NCI-H2196 (cell line): ENCODE results near the gene TMEM9.

Source experiments
- DNase-seq: peaks from one replicate; lab custom pipeline; 2025; ENCODE audit not compliant: unreplicated experiment; lab: John Stamatoyannopoulos, UW

The TMEM9 gene

DNA sequence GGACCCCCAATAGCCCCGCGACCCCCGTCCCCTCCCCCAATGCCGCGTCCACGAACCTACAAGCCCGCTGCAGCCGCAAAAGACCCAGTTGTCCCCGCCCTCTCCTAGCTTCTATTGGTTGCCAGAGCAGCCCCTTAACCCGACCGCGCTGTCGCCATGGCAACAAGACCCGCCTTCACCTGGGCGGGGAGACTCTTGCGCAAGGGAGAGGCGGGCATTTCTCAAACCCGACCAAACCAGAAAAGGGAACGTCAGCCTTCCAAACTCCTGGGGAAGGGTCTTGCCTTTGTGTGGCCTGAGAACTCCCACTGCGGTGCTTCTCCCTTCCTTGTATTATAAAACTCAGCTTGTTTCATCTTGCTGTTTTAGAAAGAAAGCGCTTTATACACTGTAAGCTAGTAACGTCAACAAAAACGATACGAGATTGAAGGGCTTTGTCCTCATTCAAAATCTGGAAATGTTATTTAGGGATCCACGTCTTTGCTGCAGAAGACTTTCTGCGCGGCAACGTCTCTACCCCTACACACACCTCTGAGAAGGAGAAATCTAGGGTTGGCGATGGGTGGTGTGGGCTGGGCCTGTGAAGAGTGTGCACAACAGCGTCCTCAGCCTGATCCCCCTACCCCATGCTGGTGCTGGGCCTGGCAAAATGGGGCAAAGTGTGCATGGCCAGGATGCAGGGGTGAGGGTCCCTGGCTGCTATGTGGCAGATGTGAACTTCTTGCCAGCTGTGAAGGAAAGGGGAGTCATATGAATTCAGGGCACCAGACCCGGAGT, at the start of gene TMEM9:
Gene TMEM9 (minus strand): TSS at position 86 of the 777 bp plus-strand sequence. CDS start 551 bp downstream, outside the sequence.
- DNase-seq: peak; percentile 94

DNA sequence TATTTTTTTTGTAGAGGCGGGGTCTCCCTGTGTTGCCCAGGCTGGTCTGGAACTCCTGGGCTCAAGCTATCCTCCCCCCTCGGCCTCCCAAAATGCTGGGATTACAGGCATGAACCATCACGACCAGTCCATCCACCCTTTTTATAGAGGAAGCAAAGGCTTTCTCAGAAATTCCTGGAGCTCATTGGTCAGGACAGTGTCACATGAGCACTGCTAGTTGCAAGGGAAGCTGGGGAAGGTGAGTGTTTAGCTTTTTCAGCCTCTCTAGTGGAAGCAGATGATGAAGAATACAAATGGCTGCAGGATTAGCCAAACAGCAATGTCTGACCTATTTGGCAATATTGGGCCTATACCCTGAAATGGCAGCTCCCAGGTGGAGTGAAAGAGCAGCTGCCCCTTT, 44.3 kb upstream of the TMEM9 start:
- DNase-seq: no peak

DNA sequence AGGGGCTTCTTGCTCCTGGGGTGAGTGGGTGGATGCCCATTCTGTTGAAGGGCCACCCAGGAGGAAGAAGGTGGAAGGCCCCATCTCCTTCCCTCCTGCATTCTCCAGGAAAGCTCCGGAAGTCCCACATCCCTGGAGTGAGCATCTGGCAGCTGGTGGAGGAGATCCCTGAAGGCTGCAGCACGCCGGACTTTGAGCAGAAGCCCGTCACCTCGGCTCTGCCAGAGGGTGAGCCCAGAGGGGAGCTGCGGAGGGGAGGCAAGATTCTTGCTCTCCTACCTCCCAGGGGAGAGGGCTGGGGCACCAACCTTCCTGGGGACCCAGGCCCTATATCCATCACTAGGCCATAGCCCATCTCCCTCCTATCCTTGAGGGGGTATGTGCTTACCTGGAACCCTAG, 39.8 kb upstream of the TMEM9 start:
- no peak for DNase-seq

DNA sequence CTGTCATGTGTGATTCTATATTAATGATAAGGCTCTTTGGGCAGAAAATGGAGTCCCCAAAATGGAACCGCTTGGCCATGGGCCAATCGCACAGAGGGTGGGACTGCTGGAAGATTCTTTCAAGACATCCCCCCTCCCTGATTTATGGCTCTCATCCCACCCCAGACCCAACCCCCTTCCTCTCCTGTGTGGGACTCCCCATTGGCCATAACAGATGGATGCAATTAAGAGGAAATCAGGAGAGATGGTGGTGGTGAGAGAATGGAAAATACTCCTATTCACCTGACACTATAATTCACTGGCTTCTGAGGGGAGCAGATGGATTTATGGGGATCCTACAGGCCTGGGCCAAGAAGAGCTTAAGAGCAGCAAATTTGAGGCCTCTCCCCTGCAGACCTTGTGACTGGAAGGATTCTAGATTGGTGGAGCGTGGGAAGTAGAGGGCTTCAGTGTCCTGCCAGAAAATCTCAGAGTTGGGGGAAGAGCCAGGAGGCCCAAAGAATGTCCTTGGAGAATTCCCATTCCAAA, 38.1 kb upstream of the TMEM9 start:
- DNase-seq: no peak

DNA sequence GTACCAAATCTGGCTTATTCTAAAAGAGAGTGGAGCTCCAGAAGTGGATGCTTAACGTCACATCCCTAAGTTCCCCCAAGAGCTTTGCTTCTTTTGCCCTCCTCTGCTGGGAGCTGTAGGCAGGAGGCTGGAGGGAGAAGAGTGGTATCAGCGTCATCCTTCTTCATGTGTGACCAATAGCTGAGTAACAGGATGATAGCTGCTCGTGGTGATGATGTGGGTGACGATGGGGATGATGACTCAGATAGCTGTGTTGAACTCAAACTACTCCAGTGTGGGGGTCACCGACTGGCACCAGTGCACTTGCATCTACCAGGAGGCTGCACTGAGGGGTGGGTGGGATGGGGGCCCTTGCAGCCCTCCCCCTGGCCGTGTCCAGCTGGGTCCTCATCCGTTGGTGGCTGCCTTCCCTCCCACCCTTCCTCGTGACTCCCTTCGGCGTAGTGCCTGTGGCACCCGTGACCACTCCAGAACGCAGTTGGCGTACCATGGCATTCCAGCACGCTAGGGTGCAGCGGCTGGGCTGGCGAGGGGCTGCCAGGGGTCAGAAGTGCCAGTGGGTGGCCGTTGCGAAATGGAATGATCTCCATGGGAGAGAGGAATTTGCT, 37.5 kb upstream of the TMEM9 start:
- DNase-seq: no peak

DNA sequence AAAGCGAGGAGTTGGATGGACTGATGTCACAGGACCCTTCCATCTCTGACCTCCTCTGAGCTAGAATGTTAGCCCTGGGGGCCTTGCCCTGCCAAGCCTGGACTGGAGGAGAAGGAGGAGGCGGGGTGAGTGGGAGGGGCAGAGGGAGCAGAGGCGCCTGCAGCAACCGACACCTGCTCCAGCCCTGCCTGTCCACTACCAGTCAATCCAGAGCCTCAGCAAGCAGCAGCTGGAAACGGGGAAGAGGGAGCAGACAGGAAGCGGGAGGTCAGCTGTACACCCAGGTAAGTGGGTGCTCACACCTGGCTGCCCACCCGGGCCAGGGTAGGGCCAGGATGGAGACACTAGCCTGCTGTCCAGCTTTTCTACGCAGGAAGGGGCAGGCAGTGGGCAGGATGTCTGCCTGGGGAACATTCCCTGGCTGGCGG, 36.4 kb upstream of the TMEM9 start, which contains the start of gene IGFN1:
Gene IGFN1 (plus strand): TSS at position 201 of the 428 bp plus-strand sequence. CDS start 2,470 bp downstream, outside the sequence.
- peak; percentile 69 for DNase-seq

DNA sequence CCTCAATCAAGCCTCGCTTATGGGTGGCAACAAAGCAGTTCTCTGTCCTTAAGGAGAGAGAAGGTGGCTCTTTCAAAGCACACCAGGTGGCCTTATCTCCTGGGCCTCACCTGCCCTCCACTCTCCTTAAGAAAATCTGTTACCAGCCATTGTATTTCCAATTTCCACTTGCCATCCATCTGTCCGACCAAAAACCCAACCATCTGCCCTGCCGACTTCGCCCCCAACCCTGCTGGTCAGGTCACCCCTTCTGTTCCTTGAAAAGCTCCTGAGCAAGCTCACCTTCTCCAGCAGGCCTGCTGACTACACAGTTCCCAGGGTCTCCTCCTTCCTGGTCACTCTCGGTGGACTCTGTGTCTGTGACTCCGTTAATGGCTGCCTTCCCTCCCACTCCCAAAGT, 35.7 kb upstream of the TMEM9 start:
- DNase-seq: no peak

DNA sequence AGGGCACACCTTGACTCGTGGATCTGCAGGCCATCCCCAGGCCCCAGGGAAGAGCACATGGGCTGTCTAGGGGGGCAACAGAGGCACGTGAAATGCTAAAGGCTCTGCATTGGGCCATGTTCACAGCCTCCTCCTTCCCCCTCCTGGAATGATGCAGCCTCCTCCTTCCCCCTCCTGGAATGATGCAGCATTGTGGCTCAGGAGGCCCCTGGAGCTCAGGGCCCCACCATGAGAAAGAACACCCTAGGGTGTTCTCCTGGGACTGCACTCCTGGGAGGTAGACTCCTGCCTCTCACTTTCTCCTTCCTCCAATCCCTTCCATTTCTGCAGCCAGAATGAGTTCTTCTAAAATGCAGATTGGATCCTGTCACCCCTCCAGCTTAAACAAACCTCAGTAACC, 34.8 kb upstream of the TMEM9 start:
- DNase-seq: no peak

DNA sequence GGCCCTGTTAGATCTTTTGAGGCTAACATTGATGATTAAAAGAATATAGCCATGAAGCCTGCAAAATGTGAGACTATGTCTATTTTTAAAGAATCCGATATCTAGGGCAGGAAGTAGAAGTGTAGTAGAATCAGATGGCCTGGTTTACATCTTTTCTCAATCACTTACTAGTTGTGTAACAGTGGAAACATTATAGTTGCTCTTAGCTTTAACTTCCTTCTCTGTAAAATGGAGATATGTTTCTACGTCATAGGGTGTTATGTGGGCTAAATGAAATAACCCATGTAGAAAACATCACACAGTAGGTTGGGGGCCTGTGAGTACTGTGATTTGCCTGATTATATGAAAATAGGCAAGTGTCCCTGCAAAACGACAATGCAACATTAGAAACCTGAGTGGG, 31.9 kb upstream of the TMEM9 start:
- DNase-seq: no peak

DNA sequence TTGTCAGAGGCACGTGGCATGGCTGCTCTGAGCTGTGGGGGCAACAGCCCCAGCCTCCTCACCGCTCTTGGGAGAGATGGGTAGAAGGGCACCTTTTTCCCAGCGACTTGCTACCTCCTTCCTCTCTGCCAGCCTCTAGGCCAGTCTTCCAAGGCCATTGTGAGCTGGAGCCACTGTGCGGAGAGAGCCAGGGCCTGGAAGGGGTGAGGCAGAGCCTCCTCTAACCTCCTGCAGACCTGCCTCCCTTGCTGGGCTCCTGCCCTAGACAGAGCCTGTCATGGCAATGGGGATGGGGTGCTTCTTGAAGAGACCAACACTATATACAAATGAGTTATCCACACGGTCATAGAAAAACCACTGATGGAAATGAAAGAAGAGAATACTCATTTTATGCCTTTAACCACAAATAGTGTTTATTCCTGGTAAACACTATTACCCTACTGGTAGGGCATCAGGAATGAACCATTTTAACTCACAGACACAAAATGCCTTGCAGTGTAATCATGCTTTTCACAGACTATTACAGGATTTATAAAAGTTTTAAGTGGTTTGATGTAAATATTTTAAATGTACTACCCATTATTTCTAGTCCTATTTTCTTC, 31.4 kb upstream of the TMEM9 start:
- no peak for DNase-seq

DNA sequence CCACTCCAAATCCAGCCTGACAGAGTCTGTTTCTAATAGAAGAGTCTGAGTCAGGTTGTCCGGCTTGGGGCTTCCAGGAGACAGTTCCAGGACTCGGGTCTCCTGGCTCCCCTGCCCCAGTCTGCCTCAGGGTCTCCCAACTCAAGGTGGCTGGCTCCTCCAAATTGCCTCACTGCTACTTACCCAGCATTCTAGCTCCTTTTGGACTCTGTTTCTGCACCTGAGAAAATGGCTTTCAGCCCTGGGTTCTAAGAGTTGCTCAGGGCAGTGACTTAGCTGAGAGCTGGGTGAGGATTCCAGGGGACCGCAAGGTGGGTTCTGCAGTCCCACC, 30.8 kb upstream of the TMEM9 start:
- no peak for DNase-seq

DNA sequence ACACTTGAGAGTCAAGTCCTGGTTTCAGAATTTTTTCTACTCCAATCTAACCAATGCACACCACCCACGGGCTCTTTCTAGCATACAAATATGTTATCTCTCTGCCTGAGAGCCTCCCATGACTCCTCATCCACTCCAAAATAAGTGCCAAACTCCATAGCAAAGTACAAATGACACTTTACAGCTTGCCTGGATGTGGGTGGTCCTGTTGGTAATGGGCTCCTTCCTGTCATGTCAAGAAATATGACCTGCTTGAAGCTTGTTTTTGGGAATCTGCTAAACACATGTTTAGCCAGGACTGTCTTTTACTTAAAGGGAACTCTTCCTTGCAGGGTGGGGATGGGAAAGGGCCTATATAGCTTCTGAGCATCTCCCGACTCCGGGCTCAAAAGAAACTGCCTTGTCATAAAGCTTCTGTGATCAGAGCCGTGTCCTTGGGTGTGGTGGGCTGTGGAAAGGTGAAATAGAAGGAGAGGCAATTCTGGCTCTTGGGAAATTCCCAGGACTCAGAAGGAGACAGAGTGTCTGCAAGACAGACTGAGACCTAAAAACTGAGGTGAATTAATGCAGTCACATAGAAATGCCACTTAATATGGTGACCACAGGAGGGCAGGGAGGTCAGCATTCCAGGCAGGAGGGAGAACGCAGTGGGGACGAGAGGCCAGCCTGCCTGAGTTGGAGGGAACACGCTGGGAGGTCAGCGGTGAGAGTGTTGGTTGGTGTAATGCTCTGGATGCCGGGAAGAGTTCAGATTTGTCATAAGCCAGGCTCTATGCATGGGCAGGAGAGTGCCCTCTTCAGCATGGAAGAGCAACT, 30.2 kb upstream of the TMEM9 start:
- peak; percentile 21 for DNase-seq

DNA sequence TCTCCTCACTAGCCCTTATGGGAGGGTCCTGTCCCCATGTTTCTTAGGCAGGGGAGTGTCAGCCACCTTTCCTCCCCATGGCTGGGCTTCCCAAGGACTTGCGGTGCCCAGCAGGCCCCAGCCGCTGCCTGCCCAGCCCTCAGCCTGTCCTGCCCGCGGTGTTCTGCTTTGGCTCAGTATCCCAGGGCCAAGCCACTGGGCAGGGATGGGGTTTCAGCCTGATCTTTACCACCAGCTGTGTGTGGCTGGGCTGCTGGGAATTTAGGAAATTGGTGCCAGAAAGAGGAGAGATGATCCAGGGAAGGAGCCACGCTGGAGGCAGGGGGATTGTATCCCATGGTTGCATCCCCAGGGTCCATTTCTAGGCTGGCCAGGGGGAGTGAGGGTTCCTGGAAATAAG, 29.5 kb upstream of the TMEM9 start:
- no peak for DNase-seq

DNA sequence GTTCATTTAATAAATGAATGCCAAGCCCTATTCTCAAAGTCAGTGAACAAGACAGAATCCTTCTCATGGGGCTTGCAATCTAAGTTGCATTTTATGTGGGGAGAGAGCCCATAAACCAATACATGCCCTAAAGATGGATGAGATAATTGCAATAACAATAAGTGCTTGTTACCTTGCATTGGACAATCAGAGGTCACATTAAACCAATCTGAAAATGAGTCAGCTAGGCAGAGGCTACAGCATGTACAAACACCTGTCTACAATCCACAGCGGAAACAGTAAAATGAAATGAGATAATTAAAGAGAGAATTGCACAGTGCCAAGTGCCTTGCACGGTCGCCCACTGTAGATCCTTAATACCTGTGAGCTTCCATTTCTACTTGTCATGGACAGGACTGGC, 28.9 kb upstream of the TMEM9 start:
- peak; percentile 9 for DNase-seq

DNA sequence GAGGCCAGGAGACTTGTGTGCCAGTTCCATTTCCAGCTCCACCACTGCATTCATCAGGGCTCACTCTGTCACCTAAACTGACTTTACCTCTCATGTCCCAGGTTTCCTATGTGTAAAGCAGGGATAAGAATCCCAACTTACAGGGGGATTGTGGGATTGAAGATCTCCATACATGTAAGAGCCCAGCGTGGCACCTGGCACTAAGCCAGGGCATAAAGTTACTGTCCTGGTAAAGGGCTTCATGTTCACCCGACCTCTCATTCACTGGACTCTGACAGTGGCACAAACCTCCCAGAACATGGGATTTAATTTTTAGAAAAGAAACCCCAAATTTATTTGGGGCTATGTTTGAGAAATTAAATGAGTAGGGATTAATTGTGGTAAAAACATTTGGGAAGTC, 27.5 kb upstream of the TMEM9 start:
- no peak for DNase-seq

DNA sequence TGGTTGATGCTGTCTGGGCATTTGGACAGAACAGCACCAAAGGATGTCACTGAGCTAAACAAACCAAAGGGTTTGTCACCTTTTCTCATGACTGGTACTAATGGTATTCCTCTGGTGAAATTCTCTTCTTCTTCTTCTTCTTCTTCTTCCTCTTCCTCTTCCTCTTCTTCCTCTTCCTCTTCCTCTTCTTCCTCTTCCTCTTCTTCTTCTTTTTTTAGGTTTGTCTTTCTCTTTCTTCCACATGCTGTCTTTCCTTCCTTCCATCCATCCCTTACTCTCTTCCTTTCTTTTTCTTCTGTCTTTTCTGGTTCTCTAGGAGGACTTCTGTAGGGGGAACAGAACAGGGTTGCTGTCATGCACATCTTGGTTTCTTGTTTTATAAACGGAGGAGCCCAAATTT, 27.0 kb upstream of the TMEM9 start:
- DNase-seq: no peak

DNA sequence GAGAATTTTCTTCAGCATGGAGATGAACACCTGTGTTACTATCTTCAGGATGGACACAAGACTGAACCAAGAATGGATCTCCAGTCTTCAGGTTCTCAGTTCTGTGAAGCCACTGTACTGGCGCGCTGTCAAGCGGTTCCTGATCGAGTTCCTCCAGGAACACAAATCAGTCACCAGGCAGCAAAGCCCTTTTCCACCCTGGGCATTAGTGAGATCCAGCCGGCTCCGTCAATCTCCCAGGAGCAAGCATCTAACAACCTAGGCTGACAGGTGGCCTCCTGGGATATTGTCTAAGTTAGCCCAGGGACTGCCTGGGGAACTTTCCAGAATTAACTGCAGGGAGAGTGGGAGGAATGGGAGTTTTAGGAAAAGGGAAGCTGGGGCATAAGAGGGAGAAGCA, 26.6 kb upstream of the TMEM9 start:
- DNase-seq: no peak

DNA sequence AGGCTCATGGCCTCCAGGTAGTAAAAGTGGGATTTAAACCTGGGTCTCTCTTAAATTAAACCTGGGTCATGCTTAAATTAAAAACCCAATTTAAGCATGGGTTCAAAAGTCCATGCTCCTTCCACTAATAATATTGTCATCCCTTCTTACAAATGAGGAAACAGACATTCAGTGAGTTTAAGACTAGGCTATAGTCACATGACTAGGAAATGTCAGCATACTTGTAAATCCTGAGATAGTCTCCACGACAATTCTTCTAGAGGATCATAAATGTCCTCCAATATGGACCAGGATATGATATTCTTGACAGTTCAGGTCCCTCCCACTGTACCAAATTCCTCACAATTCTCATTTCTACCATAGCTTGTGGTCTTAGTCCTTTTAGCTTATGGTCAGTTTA, 25.9 kb upstream of the TMEM9 start:
- DNase-seq: no peak

DNA sequence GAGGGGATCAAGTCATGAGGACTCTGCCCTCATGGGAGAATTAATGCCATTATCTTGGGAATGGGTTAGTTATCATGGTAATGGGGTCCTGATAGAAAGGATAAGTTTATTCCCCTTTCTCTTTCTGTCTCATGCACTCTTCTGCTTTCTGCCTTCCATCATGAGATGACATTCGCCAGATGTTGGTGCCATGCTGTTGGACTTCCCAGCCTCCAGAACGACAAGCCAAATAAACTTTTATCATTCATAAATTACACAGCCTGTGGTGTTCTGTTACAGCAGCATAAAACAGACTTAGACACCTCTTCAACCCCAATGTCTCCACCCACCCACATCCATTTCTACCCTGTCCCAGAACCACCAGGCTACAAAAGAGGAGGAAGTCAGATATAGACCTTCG, 24.4 kb upstream of the TMEM9 start:
- DNase-seq: no peak

DNA sequence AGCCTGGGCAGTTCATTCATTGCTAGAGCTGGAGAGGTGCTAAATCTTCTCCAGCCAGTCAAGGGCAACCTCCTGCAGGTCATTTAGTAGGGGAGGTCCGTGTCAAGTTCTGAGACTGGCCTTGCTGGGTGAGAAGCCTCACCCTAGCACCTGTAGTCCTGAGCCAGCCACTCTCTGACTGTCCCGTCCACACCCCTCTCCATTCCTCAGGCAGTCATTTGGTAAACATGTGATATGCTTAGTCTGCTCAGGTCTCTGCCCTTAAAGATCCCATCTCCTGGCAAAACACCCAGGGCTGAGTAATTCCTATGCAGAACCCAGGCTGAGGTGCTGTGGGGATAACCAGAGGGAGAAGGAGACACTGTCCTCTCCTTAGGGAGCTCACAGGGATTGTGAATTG, 22.7 kb upstream of the TMEM9 start:
- no peak for DNase-seq

DNA sequence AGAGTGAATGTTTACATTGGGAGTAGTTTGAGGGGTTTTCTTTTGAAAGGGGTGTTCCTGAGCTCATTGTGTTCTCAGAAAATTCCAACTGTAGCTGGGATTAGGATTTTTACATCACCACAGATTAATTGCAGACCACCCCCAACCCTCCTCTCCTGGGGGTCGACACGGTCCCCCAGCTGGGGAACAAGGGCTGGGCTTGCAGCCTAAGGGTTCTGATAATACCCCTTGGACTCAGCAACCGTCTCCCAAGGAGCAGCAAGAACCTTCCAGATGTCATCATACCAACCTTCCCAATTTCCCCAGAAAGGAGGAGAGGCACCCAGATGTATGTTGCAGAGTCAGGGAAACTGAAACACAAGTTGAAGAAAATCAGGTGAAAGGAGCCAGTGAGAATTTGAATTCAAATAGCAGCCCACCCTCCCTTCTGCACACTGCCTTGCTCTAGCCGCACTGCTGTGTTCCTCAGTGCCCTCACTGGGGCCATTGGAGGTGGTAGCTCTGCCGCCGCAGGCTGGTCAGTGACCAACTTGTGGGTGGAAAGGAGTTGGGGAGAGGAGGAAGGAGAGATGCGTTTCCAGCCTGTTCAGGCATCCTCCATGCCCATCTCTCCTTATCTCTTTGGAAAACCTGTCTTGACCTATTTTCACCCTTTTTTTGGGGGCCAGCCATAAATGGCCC, 21.7 kb upstream of the TMEM9 start:
- no peak for DNase-seq
